Vagina (tissue), 2 donors: ENCODE results near the gene ID1. TPM values are rescaled to one million over a fixed set of nuclear protein-coding genes. Genes with fewer than 3 reads are reported as not detected.
"Not testable (repeated sequence)": the region's sequence is repeated elsewhere in the genome, so short reads cannot be mapped to it uniquely, and the experiment has no call there.

Source experiments
- DNase-seq, 2 donors: peaks; one replicate each; pipeline ENCODE4 v3.0.0-alpha.2; 2017; ENCODE audit errors: extremely low spot score in 2 of 2
- H3K27ac ChIP-seq: fragments of 200-600 bp; sonication (generic); one replicate; pipeline ENCODE4 v1.5.1; 2019
- H3K27me3 ChIP-seq: fragments of 200-600 bp; sonication (generic); one replicate; pipeline ENCODE4 v1.5.1; 2019
- H3K36me3 ChIP-seq, 2 donors: fragments of 200-600 bp; sonication (generic); one replicate each; pipeline ENCODE4 v1.5.1; 2017 to 2019
- H3K4me1 ChIP-seq: fragments of 200-600 bp; sonication (generic); one replicate; pipeline ENCODE4 v1.5.1; 2019
- H3K4me3 ChIP-seq, 2 donors: fragments of 200-600 bp; sonication (generic); 1 replicate in 1 of 2; 2 replicates in 1 of 2; pipeline ENCODE4 v1.5.1; 2016 to 2019
- H3K9me3 ChIP-seq: fragments of 200-600 bp; sonication (generic); one replicate; pipeline ENCODE4 v1.5.1; 2019
- CTCF ChIP-seq, 3 experiments: fragments of 450-650 bp in 2 of 3; fragments of 200-600 bp in 1 of 3; sonication (generic) in 1 of 3; IDR thresholded peaks; one replicate each; pipeline ENCODE4 v1.5.1; 2017 to 2019; ENCODE audit warnings: antibody characterized with exemption in 3 of 3, mild to moderate bottlenecking in 2 of 3, moderate library complexity in 2 of 3
- POLR2A ChIP-seq, 2 donors: fragments of 450-650 bp; IDR thresholded peaks; one replicate each; pipeline ENCODE4 v1.6.1; 2017; ENCODE audit warnings: antibody characterized with exemption in 2 of 2, mild to moderate bottlenecking in 2 of 2, moderate library complexity in 2 of 2
- POLR2AphosphoS5 ChIP-seq, 2 donors: sonication (generic); formaldehyde crosslinking; IDR thresholded peaks; one replicate each; pipeline ENCODE4 v1.9.0; 2017; ENCODE audit warnings: antibody characterized with exemption in 2 of 2, mild to moderate bottlenecking in 2 of 2, low read depth in 1 of 2; ENCODE audit not compliant: insufficient read depth in 1 of 2
- intact Hi-C: fragments of 100-400 bp; cut with DNase I; formaldehyde crosslinking; loops from one replicate; pipeline ENCODE4 v1.15.1; 2023
- total RNA-seq: library from RNA; depleted of rRNA; stranded (reverse); fragments of >200 nt; gene quantifications from one replicate; pipeline ENCODE4 v1.2.3, GENCODE V29; 2016

Gene ID1
- total RNA-seq, 1 donor from 2014 or later, result 1,190 TPM

- TF ChIP-seq POLR2AphosphoS5 (IDR thresholded peaks at IDR 0.05; ENCODE audit: insufficient read depth in 1 of 2, low read depth in 1 of 2) (peak; percentile 77 to 96), POLR2A (IDR thresholded peaks at IDR 0.05) (no peak)
- no peaks in the 10 kb centered on the region for H3K27me3 ChIP-seq
- intact Hi-C loops, result no loop called here
- peak in 1 of 2 donors; percentile 94 for DNase-seq
- no peak overlapping the region for H3K4me3 ChIP-seq
- no peaks in the 10 kb centered on the region for H3K36me3 ChIP-seq
- H3K4me1 ChIP-seq, result peaks cover 33% of the 10 kb centered on the region
- peak overlapping the region; percentile 73 for H3K27ac ChIP-seq
- H3K9me3 ChIP-seq, result no peaks in the 10 kb centered on the region
Measured at GRCh38 chr20:31595654-31596411, 9.3 kb upstream of the ID1 start.

- DNase-seq, H3K27me3 ChIP-seq, H3K36me3 ChIP-seq, H3K9me3 ChIP-seq, intact Hi-C loops, H3K4me3 ChIP-seq: not testable (repeated sequence)
- H3K4me1 ChIP-seq, result peaks cover 33% of the 10 kb centered on the region
- H3K27ac ChIP-seq, result peak overlapping the region; percentile 73
- TF ChIP-seq POLR2AphosphoS5 (IDR thresholded peaks at IDR 0.05; ENCODE audit: insufficient read depth in 1 of 2, low read depth in 1 of 2), result peak in 1 of 2 donors; percentile 37
Measured at GRCh38 chr20:31596412-31596715, 8.7 kb upstream of the ID1 start.

GRCh38 chr20:31596831-31597480, 8.1 kb upstream of the ID1 start:
- no peaks in the 10 kb centered on the region for H3K36me3 ChIP-seq
- no peak overlapping the region for H3K4me3 ChIP-seq
- no peaks in the 10 kb centered on the region for H3K27me3 ChIP-seq
- DNase-seq, result no peak
- no peak for TF ChIP-seq POLR2AphosphoS5 (IDR thresholded peaks at IDR 0.05; ENCODE audit: insufficient read depth in 1 of 2, low read depth in 1 of 2)
- no peak for TF ChIP-seq CTCF (IDR thresholded peaks at IDR 0.05)
- H3K9me3 ChIP-seq, result no peaks in the 10 kb centered on the region
- peak overlapping the region; percentile 73 for H3K27ac ChIP-seq
- intact Hi-C loops, result no loop called here
- H3K4me1 ChIP-seq, result peaks cover 33% of the 10 kb centered on the region

GRCh38 chr20:31597481-31597855, 7.6 kb upstream of the ID1 start:
- H3K27me3 ChIP-seq, result no peaks in the 10 kb centered on the region
- DNase-seq, result no peak
- intact Hi-C loops, result no loop called here
- TF ChIP-seq POLR2AphosphoS5 (IDR thresholded peaks at IDR 0.05; ENCODE audit: insufficient read depth in 1 of 2, low read depth in 1 of 2), result no peak
- TF ChIP-seq POLR2A (IDR thresholded peaks at IDR 0.05), result no peak
- no peak for TF ChIP-seq CTCF (IDR thresholded peaks at IDR 0.05)
- H3K36me3 ChIP-seq, result no peaks in the 10 kb centered on the region
- no peak overlapping the region for H3K4me3 ChIP-seq
- H3K9me3 ChIP-seq, result no peaks in the 10 kb centered on the region
- H3K27ac ChIP-seq, result no peak overlapping the region
- peaks cover 35% of the 10 kb centered on the region for H3K4me1 ChIP-seq

GRCh38 chr20:31602431-31602778, 2.7 kb upstream of the ID1 start:
- peaks cover 41% of the 10 kb centered on the region for H3K4me1 ChIP-seq
- DNase-seq, result no peak
- no peaks in the 10 kb centered on the region for H3K36me3 ChIP-seq
- no peaks in the 10 kb centered on the region for H3K27me3 ChIP-seq
- H3K9me3 ChIP-seq, result no peaks in the 10 kb centered on the region
- TF ChIP-seq POLR2AphosphoS5 (IDR thresholded peaks at IDR 0.05; ENCODE audit: insufficient read depth in 1 of 2, low read depth in 1 of 2) (no peak), CTCF (IDR thresholded peaks at IDR 0.05) (no peak), POLR2A (IDR thresholded peaks at IDR 0.05) (no peak)
- intact Hi-C loops, result no loop called here
- H3K4me3 ChIP-seq, result no peak overlapping the region
- no peak overlapping the region for H3K27ac ChIP-seq

GRCh38 chr20:31602779-31603441, 2.2 kb upstream of the ID1 start:
- no peak for DNase-seq
- intact Hi-C loops, result no loop called here
- no peak overlapping the region for H3K4me3 ChIP-seq
- no peaks in the 10 kb centered on the region for H3K9me3 ChIP-seq
- no peak overlapping the region for H3K27ac ChIP-seq
- no peaks in the 10 kb centered on the region for H3K36me3 ChIP-seq
- H3K4me1 ChIP-seq, result peaks cover 45% of the 10 kb centered on the region
- no peaks in the 10 kb centered on the region for H3K27me3 ChIP-seq
- TF ChIP-seq POLR2AphosphoS5 (IDR thresholded peaks at IDR 0.05; ENCODE audit: insufficient read depth in 1 of 2, low read depth in 1 of 2) (no peak), POLR2A (IDR thresholded peaks at IDR 0.05) (no peak), CTCF (IDR thresholded peaks at IDR 0.05) (no peak)
